HG03575 (cell line): ENCODE data around the gene CYS1.

ENCODE experiments used
- ATAC-seq: cut with Tn5 transposase; IDR thresholded peaks from one replicate; pipeline ENCODE4 v1.9.1; 2021; ENCODE audit not compliant: unreplicated experiment, insufficient number of reproducible peaks, low FRiP score; ENCODE audit errors: extremely low read depth

The CYS1 gene

GRCh38 chr2:10076511-10076910 is 3.7 kb downstream of the CYS1 start:
- ATAC-seq = no peak

- ATAC-seq = no peak
These were observed 4.5 kb downstream of the CYS1 start for GRCh38 chr2:10075571-10076209.

- ATAC-seq = no peak
These were observed 5.1 kb downstream of the CYS1 start for GRCh38 chr2:10075101-10075500.

GRCh38 chr2:10073706-10074105 is 6.5 kb downstream of the CYS1 start:
- no peak for ATAC-seq

- ATAC-seq = peak; percentile 67
These were observed 7.3 kb downstream of the CYS1 start for GRCh38 chr2:10072656-10073480.

- ATAC-seq = no peak
These were observed 8.6 kb downstream of the CYS1 start for GRCh38 chr2:10071595-10071994.

GRCh38 chr2:10071176-10071575 is 9.0 kb downstream of the CYS1 start:
- ATAC-seq = no peak

- ATAC-seq = no peak
These were observed 12.3 kb downstream of the CYS1 start for GRCh38 chr2:10067881-10068280.

- ATAC-seq = no peak
These were observed 12.9 kb downstream of the CYS1 start for GRCh38 chr2:10067330-10067729.

- ATAC-seq = no peak
These were observed 14.5 kb downstream of the CYS1 start for GRCh38 chr2:10065773-10066055.

GRCh38 chr2:10064932-10065772 is 15.1 kb downstream of the CYS1 start:
- ATAC-seq = no peak

- ATAC-seq = no peak
These were observed 16.6 kb downstream of the CYS1 start for GRCh38 chr2:10063566-10063965.

GRCh38 chr2:10062931-10063365 is 17.3 kb downstream of the CYS1 start:
- ATAC-seq = no peak

GRCh38 chr2:10061221-10061925 is 18.8 kb downstream of the CYS1 start:
- ATAC-seq = no peak

- no peak for ATAC-seq
These were observed 20.5 kb downstream of the CYS1 start for GRCh38 chr2:10059552-10060335.

GRCh38 chr2:10059016-10059351 is 21.2 kb downstream of the CYS1 start:
- no peak for ATAC-seq

- ATAC-seq = no peak
These were observed 21.8 kb downstream of the CYS1 start for GRCh38 chr2:10058251-10059015.
